ENCODE data around the gene HES1.
"Not testable (repeated sequence)": the region's sequence is repeated elsewhere in the genome, so short reads cannot be mapped to it uniquely, and the experiment has no call there.

HES1 gene

DNA sequence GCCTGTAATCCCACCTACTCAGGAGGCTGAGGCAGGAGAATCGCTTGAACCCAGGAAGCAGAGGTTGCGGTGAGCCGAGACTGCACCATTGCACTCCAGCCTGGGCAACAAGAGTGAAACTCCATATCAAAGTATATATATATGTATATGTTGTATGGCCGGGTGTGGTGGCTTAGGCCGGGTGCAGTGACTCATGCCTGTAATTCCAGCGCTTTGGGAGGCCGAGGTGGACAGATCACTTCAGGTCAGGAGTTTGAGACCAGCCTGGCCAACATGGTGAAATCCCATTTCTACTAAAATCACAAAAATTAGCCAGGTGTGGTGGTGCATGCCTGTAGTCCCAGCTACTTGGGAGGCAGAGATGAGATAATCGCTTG is 7.0 kb upstream of the HES1 start:
- DNase-seq: not testable (repeated sequence)

GRCh38 chr3:194129581-194130133 is 6.3 kb upstream of the HES1 start:
- DNase-seq: no peak

GRCh38 chr3:194130188-194130587 is 5.8 kb upstream of the HES1 start:
- DNase-seq: no peak

- no peak for DNase-seq
These were observed 5.0 kb upstream of the HES1 start for GRCh38 chr3:194130807-194131589.

DNA sequence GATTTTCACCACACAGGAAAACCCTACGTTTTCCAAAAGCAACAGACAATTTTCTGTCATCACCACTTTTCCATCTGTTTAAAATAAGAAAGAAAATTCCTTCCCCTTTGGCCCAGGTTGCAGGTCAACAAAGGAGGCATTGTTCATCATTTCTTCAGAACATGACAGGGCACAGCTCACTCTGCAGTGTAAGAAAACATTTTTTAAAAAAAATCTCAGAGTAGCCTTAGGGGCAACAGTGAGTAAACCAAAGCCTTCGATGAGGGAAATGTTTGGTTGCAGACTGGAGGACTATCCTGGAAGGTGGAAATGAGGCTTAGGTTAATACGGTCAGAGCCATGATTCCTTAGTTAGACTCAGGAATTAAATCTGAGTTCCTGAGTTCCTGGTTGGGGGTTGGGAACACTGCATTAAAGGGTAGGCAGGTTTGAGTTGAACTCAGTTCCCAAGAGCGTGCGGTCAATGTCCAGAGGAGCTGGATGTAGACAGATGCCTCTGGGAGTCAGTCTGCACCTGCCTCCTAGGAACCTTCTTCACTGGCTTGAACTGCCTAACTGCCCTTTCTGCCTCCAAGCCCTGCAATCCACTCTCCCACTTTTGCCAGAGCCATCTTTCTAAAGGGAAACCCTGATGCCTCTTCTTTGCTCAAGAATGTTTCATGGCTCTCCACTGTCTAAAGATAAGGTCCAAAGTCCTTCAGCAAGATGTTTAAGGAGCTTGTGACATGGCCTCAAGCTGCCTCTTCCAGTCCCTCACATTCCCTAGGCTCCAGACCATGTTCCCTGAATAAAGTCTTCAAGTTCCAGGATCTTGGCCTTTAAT is 3.3 kb upstream of the HES1 start:
- DNase-seq: no peak

DNA sequence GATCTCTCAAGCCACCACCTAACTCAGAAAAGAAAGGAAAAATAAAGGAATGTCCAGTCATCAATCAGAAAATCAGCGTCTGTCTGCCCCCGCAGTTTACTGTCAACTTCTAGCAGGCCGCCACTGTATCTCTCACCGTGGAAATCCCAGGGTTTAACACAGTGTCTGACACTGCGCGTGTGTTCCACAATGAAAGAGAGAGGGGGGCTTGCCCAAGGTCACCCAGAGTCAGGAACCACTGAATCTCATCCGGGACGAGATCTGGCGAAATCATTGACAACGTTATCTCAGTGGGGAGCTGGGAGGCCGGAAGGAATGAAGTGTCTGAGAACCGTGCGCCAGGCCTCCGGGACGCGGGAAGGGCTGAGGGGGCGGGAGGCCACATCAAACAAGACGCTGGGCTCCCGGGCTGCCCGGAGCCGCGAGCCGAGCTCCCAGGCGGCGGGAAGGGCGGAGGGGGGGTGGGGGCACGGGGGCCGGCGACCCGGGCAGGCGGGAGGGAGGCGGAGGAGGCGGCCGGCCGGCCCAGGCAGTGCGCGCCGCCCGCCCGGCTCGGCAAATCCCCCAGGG is 2.2 kb upstream of the HES1 start:
- DNase-seq: peak; percentile 27

DNA sequence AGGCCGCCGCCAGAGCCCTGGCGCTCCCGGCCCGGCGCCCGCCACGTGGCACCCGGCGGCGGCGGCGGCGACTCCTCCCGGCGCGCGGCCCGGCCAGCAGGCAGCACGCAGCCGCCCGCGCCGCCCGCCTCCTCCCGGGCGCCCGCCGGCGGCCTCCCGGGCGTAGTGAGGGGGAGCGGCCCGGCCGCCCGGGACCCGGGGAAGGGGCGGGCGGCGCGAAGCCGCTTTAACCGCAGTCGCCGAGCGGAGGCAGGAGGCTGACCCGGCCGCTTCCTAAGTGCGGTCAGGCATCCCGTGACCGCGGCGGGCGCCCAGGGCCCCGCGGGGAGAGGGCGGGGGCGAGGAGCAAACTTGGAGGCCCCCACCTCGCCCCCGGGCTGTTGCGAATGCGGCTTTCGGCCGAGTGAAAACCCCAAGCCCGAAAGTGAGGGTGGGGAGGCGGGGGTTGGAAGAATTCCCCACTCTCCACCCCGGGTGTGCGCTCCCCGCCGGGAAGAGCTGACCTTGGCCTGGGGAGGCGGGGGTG is 1.7 kb upstream of the HES1 start:
- DNase-seq: peak; percentile 49

GRCh38 chr3:194134757-194135515 is 1.0 kb upstream of the HES1 start:
- DNase-seq: peak; percentile 89

GRCh38 chr3:194135516-194135805 is 487 bp upstream of the HES1 start:
- DNase-seq: no peak

DNA sequence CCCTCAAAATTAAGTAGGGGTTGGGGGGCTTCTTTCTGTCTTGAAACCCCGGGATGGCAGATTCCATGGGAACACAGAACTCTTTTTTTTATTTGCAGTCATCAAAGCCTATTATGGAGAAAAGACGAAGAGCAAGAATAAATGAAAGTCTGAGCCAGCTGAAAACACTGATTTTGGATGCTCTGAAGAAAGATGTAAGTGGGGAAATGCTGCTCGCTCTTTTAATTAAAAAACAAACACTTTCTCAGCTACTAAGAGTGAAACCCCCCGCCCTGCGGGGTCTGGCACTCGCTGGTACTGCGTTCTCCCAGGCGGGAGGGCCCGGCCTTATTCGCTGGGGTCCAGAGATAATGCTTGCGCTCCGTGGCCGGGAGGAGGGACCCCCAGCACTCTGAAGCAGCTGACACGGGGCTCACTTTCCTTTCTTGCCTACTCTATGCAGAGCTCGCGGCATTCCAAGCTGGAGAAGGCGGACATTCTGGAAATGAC is 615 bp downstream of the HES1 start:
- no peak for DNase-seq

- DNase-seq: peak; percentile 28
These were observed 1.1 kb downstream of the HES1 start for GRCh38 chr3:194137008-194137505.

DNA sequence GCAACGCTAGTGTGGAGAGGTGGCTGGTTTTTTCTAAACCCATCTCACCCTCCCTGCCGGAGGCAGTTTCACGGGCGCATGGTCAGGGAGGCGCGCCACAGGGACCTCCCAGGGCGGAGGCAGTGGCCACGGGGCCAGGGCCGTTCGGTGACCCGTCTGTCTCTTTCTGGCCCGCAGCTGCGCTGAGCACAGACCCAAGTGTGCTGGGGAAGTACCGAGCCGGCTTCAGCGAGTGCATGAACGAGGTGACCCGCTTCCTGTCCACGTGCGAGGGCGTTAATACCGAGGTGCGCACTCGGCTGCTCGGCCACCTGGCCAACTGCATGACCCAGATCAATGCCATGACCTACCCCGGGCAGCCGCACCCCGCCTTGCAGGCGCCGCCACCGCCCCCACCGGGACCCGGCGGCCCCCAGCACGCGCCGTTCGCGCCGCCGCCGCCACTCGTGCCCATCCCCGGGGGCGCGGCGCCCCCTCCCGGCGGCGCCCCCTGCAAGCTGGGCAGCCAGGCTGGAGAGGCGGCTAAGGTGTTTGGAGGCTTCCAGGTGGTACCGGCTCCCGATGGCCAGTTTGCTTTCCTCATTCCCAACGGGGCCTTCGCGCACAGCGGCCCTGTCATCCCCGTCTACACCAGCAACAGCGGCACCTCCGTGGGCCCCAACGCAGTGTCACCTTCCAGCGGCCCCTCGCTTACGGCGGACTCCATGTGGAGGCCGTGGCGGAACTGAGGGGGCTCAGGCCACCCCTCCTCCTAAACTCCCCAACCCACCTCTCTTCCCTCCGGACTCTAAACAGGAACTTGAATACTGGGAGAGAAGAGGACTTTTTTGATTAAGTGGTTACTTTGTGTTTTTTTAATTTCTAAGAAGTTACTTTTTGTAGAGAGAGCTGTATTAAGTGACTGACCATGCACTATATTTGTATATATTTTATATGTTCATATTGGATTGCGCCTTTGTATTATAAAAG is 1.8 kb downstream of the HES1 start:
- DNase-seq: peak; percentile 48

GRCh38 chr3:194138732-194139070 is 2.8 kb downstream of the HES1 start:
- DNase-seq: no peak

GRCh38 chr3:194139071-194139813 is 3.3 kb downstream of the HES1 start:
- no peak for DNase-seq

DNA sequence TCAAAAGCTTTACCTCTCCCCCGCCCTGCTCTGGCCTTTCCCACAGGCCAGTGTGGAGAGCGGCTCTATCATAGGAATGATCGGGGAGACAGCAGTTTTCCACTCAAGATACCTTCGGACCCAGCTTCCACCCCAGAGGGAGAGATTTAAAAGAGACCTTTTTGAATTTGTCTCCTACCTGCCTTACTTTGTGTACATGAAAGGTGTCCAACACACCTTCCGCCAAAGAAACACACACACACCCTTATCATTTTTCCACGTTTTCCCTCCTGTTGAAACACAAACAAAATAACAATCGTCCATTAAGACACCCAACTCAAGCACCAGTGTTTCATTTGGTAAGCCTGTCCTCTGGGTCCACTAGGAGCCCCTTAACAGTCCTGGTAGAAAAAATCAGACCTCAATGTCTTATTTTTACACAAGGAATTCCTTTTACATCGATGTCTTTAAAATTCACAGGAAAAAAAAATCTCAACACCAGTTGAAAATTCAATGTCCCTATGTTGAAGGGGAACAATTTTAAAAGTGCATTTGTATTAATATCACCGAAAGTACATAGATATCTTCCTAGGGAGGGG is 4.0 kb downstream of the HES1 start:
- no peak for DNase-seq

DNA sequence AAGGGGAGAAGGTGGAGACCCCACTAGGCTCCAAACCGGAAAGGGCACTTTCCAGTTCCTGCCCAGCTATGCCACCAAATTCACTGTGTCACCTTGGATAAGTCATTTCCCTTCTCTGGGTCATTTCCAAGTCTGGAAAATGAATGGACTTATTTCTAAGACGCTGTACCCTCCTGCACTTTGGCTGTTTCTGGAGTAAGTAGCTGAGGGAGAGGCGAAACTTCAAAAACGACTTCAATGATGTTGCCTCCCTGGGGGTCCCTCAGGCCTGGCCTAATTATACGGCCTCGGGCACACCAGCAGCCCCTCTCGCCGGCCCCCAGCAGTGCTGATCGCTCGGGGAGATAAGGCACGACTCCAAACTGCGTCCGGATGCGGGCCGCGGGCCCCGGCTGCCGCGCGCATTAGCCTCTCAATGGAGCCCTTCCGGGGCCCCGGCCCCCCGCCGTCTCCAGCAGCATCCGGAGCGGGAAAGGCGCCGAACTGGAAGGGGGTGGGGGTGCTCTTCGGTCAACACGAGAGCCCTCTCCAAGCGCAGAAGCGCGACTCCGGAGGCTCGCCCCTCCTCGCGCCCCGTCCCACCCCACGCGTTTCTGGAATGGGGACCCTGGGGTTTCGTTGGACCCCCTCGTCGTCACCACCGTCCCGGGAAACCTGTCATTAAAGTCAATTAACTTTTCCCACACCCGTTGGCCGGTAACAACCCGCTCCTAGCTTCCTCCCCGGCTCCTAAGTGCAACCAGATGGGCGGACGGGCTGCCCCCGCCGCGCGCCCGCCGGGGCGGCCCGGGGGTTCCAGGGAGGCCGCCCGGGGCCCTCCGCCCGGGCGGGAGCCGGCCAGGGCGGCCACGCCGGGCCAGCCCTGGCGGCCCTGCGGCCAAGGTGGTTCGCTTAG is 4.8 kb downstream of the HES1 start:
- DNase-seq: peak; percentile 42

GRCh38 chr3:194141415-194142155 is 5.6 kb downstream of the HES1 start:
- DNase-seq: peak; percentile 66

Measured in activated CD4-positive, alpha-beta T cell treated with anti-CD3 and anti-CD28 coated beads, Interleukin-2, Interleukin-6, amounts not matched to agents 100 ng/mL and 50 ng/mL, durations not matched to agents 16 hours and 8 hours (primary cell).